Prostate gland (tissue), 2 donors: ENCODE data around the gene ENPP7.

Source experiments
- CTCF ChIP-seq, 4 experiments: fragments of 200-600 bp in 2 of 4; fragments of 450-650 bp in 2 of 4; sonication (generic) in 2 of 4; IDR thresholded peaks; 1 replicate in 3 of 4; 2 replicates in 1 of 4; pipeline ENCODE4 v1.5.1; 2016 to 2019; ENCODE audit warnings: antibody characterized with exemption in 4 of 4, mild to moderate bottlenecking in 2 of 4, moderate library complexity in 2 of 4
- POLR2A ChIP-seq: fragments of 450-650 bp; IDR thresholded peaks from one replicate; pipeline ENCODE4 v1.6.1; 2016; ENCODE audit warnings: antibody characterized with exemption, mild to moderate bottlenecking
- POLR2AphosphoS5 ChIP-seq: sonication (generic); formaldehyde crosslinking; IDR thresholded peaks from one replicate; pipeline ENCODE4 v1.6.1; 2017; ENCODE audit warnings: antibody characterized with exemption

GRCh38 chr17:79696610-79696982 is 34.1 kb upstream of the ENPP7 start:
- TF ChIP-seq POLR2A (no peak), CTCF (IDR thresholded peaks at IDR 0.05) (no peak), POLR2AphosphoS5 (no peak)
